SIG-M5 treated with dmso at 0.1 percent for 504 hours (cell line): ENCODE data around the gene TPD52L1.

Experiments used
- DNase-seq: peaks from one replicate; lab custom pipeline; 2025; ENCODE audit not compliant: unreplicated experiment; lab: John Stamatoyannopoulos, UW

TPD52L1 gene

GRCh38 chr6:125207956-125208355 is 54.4 kb downstream of the TPD52L1 start:
- no peak for DNase-seq

GRCh38 chr6:125208625-125209249 is 55.2 kb downstream of the TPD52L1 start:
- no peak for DNase-seq

- no peak for DNase-seq
Observed at GRCh38 chr6:125210667-125211066, 57.1 kb downstream of the TPD52L1 start.

GRCh38 chr6:125211352-125211751 is 57.8 kb downstream of the TPD52L1 start:
- DNase-seq, result no peak

- no peak for DNase-seq
Observed at GRCh38 chr6:125212377-125212776, 58.8 kb downstream of the TPD52L1 start.

GRCh38 chr6:125213939-125214338 is 60.4 kb downstream of the TPD52L1 start:
- DNase-seq, result no peak

- no peak for DNase-seq
Observed at GRCh38 chr6:125215252-125215819, 61.8 kb downstream of the TPD52L1 start.

- DNase-seq, result no peak
Observed at GRCh38 chr6:125216015-125216414, 62.4 kb downstream of the TPD52L1 start.

- DNase-seq, result no peak
Observed at GRCh38 chr6:125217369-125217768, 63.8 kb downstream of the TPD52L1 start.

GRCh38 chr6:125217992-125218391 is 64.4 kb downstream of the TPD52L1 start:
- DNase-seq, result no peak

- DNase-seq, result no peak
Observed at GRCh38 chr6:125219361-125219895, 65.9 kb downstream of the TPD52L1 start.

GRCh38 chr6:125220712-125221111 is 67.1 kb downstream of the TPD52L1 start:
- no peak for DNase-seq

- DNase-seq, result no peak
Observed at GRCh38 chr6:125222531-125223455, 69.2 kb downstream of the TPD52L1 start.

GRCh38 chr6:125224231-125224861 is 70.8 kb downstream of the TPD52L1 start:
- no peak for DNase-seq

GRCh38 chr6:125227244-125227643 is 73.7 kb downstream of the TPD52L1 start:
- no peak for DNase-seq

GRCh38 chr6:125228981-125229479 is 75.5 kb downstream of the TPD52L1 start:
- no peak for DNase-seq

- no peak for DNase-seq
Observed at GRCh38 chr6:125230674-125231073, 77.1 kb downstream of the TPD52L1 start.

GRCh38 chr6:125231133-125231532 is 77.6 kb downstream of the TPD52L1 start:
- no peak for DNase-seq

GRCh38 chr6:125231574-125232343 is 78.2 kb downstream of the TPD52L1 start:
- no peak for DNase-seq

- DNase-seq, result no peak
Observed at GRCh38 chr6:125232466-125232865, 78.9 kb downstream of the TPD52L1 start.
